Measurements from ENCODE around the gene GALNT10. TPM values are rescaled to one million over a fixed set of nuclear protein-coding genes. Genes with fewer than 3 reads are reported as not detected.

Gene GALNT10
- total RNA-seq, 2 experiments from 2014 or later = 24.6 to 30.0 TPM

- ChIA-PET POLR2A (no interaction called here), CTCF (interaction anchor here (1.1 kb wide), 1 partner anchor 72 kb away, joined by 3 read pairs; no protein-coding TSS in a partner anchor)
Measured at GRCh38 chr5:154308443-154309370, 118.2 kb downstream of the GALNT10 start.

DNA sequence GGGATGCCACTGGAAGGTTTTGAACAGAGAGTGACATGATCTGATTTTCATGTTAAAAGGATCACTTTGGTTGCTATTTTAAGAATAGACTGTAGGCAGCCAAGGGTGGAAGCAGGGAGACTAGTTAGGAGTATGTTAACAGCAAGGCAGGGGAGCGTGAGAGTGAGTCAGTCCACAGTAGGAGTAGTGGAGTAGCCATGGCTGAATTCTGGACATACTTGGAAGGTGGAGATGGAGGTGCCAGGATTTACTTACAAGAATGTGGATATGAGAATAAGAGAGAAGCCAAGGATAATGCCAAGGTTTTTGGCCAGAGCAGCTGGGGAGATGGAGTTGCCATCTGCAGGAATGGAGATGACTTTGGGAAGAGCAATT lies 118.8 kb downstream of the GALNT10 start:
- ChIA-PET POLR2A (no interaction called here), CTCF (interaction anchor here (1.1 kb wide), 1 partner anchor 72 kb away, joined by 3 read pairs; no protein-coding TSS in a partner anchor)

DNA sequence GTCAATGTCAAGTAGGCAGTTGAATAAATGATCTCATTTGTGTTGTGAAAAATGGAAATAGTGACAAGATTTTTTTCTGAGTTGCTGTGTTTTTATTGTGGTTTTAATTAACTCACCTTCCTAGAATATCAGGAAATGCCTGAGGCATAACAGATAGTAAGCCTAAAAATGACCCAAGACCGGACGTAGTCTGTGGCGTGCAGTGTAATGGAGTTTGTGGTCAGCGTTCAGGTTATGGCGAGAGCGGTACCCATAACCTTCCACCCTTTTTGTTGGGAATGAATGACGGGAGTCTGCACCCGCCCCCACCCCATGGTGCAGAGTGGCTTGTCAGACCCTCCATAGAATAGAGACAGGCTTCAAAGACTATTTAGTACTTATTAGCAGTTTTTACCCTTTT lies 119.3 kb downstream of the GALNT10 start:
- CTCF ChIA-PET = no interaction called here

DNA sequence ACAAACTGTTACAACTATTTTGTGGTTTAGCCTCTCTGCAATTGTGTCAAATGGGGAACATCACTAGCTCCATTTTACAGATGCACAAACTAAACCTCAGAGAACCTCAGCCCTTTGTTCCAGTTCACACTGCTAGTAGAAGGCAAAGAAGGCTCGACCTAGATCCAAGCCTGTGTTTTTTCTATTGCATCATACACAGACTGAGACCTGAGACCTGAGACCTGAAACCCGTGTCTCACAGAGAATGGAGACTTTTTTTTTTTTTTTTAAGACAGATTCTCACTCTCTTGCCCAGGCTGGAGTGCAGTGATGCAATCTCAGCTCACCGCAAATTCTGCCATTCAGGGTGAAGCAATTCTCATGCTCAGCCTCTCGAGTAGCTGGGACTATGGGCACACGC lies 120.8 kb downstream of the GALNT10 start:
- ChIA-PET CTCF (no interaction called here), POLR2A (interaction anchor here (0.7 kb wide), 2 partner anchors 131 to 239 kb away, joined by 5 to 6 read pairs; no protein-coding TSS in a partner anchor)

More for the DNA sequence above, 119.3 kb downstream of the GALNT10 start:
- POLR2A ChIA-PET = no interaction called here

GRCh38 chr5:154312000-154312399 lies 121.5 kb downstream of the GALNT10 start:
- ChIA-PET CTCF (interaction anchor here (0.8 kb wide), 1 partner anchor 8 kb away, joined by 3 read pairs; no protein-coding TSS in a partner anchor), POLR2A (interaction anchor here (0.7 kb wide), 1 partner anchor 132 kb away, joined by 5 read pairs; no protein-coding TSS in a partner anchor)

GRCh38 chr5:154312576-154312975 lies 122.0 kb downstream of the GALNT10 start:
- ChIA-PET CTCF (interaction anchor here (0.8 kb wide), 1 partner anchor 7 kb away, joined by 3 read pairs; no protein-coding TSS in a partner anchor), POLR2A (no interaction called here)

DNA sequence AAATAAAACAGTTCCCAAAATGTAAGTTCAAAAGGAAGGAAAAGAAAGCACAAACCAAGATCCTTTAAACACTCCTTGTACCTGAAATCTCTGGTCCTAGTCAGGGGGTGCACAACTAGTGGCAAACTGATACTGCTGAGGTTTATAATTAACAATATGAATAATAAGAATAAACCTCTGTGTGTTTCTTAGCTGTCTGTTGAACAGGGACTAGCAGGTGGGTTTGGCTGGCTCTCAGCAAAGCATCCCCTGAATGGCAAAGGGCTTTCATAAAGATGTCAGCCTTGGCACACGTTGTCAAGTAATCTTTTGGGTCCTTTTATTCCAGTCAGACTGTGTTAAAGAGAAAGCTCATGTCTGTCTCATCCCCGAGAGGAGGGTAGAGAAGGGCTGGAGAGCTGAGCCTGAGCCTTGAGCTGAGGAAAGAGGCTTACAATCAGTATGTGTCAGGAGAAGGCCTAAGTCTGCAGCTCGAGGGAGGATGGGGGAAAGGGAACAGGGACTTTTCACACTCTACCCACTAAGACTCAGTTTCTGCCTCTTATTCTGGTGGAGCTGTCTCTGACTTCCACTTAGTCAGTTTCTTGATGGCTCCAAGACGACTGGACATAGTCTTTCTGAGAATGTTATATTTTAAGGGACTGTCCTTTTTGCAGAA lies 123.0 kb downstream of the GALNT10 start:
- CTCF ChIA-PET = interaction anchor here (0.6 kb wide), 1 partner anchor 14 kb away, joined by 6 read pairs; no protein-coding TSS in a partner anchor
- POLR2A ChIA-PET = no interaction called here

- POLR2A ChIA-PET = no interaction called here
Measured at GRCh38 chr5:154315196-154315595, 124.7 kb downstream of the GALNT10 start.

GRCh38 chr5:154315756-154316155 lies 125.2 kb downstream of the GALNT10 start:
- POLR2A ChIA-PET = no interaction called here
- CTCF ChIA-PET = no interaction called here

More at GRCh38 chr5:154315196-154315595, 124.7 kb downstream of the GALNT10 start:
- CTCF ChIA-PET = no interaction called here

DNA sequence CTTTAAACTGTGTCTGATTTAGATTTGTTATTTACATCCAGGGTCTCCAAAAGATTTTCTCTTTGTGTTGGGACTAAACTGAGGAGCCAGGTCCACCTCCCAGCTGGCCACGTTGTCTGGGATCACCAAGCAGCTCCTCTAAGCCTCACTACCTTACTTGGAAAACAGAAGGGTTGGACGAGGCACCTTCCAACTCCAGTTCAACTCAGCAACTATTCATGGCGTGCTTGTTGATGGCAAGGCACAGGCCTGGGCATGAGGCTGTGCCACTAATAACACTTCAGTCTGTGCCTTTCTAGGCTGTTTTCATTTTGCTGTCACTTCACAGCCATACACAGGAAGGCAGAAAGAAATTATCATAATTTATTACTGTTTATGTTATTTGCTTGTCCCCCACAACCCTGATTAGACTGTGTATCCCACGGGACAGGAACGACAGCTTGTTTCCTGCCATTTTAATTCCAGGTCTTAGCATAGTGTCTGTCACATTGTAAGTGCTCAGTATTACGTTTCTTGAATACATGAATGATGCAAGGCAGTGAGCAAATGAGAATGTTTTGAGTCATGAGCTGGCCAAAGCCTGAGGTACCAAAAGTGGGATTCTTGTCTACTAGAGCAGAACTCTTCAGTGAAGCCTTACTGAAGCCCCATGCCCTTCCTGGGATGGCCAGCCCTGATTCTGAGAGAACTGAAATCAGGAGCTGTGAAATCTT lies 125.8 kb downstream of the GALNT10 start:
- POLR2A ChIA-PET = no interaction called here
- CTCF ChIA-PET = no interaction called here

DNA sequence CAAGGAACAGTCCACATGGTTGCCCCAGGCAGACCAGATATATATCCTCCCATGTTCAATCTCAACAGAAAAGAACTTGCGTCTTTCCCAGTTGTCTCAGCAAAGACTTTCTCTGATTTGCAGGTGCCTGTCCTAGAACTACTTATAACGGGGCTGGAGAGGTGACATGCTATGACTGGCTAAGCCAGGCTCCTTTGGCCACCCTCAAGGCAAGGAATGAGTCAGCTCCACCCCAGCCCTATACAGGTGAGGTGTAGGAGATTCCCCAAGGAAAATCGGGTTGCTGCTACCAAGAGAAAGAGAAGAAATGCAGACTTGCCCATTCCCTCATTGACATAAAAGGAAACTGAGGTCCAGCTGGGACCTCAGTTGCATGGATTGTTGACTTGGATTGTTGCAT lies 127.4 kb downstream of the GALNT10 start:
- POLR2A ChIA-PET = no interaction called here
- CTCF ChIA-PET = no interaction called here

- CTCF ChIA-PET = no interaction called here
- POLR2A ChIA-PET = no interaction called here
Measured at GRCh38 chr5:154318691-154319090, 128.2 kb downstream of the GALNT10 start.

DNA sequence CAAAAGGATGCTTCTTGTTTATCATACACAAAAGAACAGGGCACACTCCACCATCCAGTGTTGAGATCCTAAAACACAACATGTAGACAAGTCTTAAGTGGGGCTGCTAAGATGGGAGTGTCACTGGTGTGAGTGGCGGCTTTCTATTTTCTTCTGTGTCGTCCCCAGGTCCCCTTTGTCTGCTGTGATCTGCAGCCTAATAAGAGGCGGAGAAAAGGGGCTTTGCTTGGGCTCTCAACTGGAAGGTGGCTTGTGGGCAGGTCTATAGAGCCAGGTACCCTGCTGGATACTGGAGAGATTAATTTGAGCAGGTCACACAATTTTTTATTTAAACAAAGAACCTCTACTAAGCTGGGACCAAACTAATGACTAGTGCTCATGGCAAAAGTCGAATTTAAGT lies 129.2 kb downstream of the GALNT10 start:
- CTCF ChIA-PET = interaction anchor here (0.6 to 1.0 kb wide), 2 partner anchors 8 to 582 kb away, joined by 3 to 4 read pairs; no protein-coding TSS in a partner anchor
- POLR2A ChIA-PET = no interaction called here

- POLR2A ChIA-PET = no interaction called here
- CTCF ChIA-PET = interaction anchor here (0.6 to 1.0 kb wide), 2 partner anchors 8 to 583 kb away, joined by 3 to 4 read pairs; no protein-coding TSS in a partner anchor
Measured at GRCh38 chr5:154320224-154321089, 129.9 kb downstream of the GALNT10 start.

GRCh38 chr5:154321546-154321945 lies 131.0 kb downstream of the GALNT10 start:
- CTCF ChIA-PET = no interaction called here
- POLR2A ChIA-PET = no interaction called here

- ChIA-PET POLR2A (no interaction called here), CTCF (no interaction called here)
Measured at GRCh38 chr5:154324033-154324432, 133.5 kb downstream of the GALNT10 start.

GRCh38 chr5:154325566-154325965 lies 135.0 kb downstream of the GALNT10 start:
- CTCF ChIA-PET = no interaction called here
- POLR2A ChIA-PET = no interaction called here

- ChIA-PET CTCF (no interaction called here), POLR2A (no interaction called here)
Measured at GRCh38 chr5:154329062-154329461, 138.5 kb downstream of the GALNT10 start.

DNA sequence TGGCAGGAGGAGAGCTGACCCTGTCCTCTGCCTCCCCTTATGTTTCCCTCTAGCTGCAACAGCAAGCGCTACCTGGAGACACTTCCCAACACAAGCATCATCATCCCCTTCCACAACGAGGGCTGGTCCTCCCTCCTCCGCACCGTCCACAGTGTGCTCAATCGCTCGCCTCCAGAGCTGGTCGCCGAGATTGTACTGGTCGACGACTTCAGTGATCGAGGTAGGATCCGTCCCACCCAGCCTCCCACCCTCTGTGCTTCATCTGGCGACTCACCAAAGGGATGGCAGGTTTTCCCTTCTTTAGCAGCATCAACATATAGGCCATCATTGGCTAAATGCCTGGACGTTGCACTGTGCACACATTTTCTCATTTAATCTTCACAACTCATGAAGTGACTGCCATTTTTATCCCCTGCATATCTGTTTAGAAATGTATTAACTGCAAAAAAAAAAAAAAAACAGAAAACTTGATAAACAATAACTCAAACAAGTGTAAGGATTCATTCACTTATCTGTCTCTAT lies 139.0 kb downstream of the GALNT10 start:
- ChIA-PET CTCF (no interaction called here), POLR2A (no interaction called here)
